GM13977 (cell line): Measurements from ENCODE around the gene PPP6R1.

Experiments
- DNase-seq: peaks from one replicate; pipeline ENCODE4 v3.0.0; 2012; ENCODE audit warnings: low spot score
- CTCF ChIP-seq: IDR thresholded peaks from 2 replicates; pipeline ENCODE4 v1.5.1; 2012; ENCODE audit warnings: mild to moderate bottlenecking, control low read depth; ENCODE audit not compliant: insufficient read depth; ENCODE audit errors: extremely low read depth, missing control alignments
- in situ Hi-C: fragments of 300-500 bp; cut with MboI; formaldehyde crosslinking; loops from one replicate; pipeline ENCODE4 v1.12.0; 2022; ENCODE audit warnings: low sequenced_read_pairs, low pct_unique_long_range_greater_than_20kb, mixed read lengths, inconsistent platforms; ENCODE audit not compliant: unreplicated experiment

The PPP6R1 gene

GRCh38 chr19:55193481-55193880 is 65.3 kb downstream of the PPP6R1 start:
- DNase-seq = no peak
- in situ Hi-C loops = no loop called here
- no peak for TF ChIP-seq CTCF

DNA sequence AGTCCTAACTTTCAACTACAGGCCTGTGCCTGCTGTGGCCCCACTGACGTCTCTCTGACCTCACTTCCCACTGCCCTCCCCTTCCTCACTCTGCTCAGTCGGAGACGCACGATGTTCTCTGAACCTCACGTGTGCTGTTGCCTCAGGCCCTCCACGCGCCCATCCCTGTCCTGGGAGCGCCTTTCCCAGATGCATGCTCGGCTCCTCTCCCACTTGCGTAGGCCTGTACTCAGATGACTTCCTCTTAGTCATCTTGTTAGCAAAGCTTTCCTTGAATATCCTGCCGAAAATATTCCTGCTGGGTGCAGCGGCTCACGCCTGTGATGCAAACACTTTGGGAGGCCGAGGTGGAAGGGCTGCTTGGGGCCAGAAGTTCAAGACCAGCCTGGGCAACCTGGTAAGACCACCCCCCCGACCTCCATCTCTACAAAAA is 69.4 kb downstream of the PPP6R1 start:
- no peak for DNase-seq
- no peak for TF ChIP-seq CTCF
- in situ Hi-C loops = no loop called here

GRCh38 chr19:55188625-55189024 is 70.2 kb downstream of the PPP6R1 start:
- TF ChIP-seq CTCF = no peak

GRCh38 chr19:55186080-55186479 is 72.7 kb downstream of the PPP6R1 start:
- no peak for DNase-seq
- TF ChIP-seq CTCF = no peak
- in situ Hi-C loops = no loop called here

More at GRCh38 chr19:55188625-55189024, 70.2 kb downstream of the PPP6R1 start:
- no peak for DNase-seq
- in situ Hi-C loops = no loop called here

DNA sequence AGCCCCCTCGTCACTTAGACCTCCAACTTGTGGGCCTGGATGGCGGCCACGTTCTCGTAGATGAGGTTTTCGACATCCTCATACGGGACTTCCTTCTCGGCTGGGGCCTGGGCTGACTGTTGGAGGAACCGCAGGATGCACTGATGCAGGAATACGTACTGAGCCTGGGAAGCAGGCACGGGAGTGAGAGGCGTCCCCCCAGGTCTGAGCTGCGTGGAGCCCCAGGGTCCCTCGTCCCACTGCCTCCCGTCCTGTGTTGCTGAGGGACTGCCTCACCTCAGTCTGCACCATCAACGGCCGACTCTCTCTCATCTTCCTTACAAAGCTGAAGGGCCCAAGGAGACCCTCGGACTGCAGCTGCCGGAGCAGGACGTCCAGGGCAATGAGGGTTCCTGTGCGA is 77.1 kb downstream of the PPP6R1 start:
- in situ Hi-C loops = no loop called here
- no peak for DNase-seq

More for the DNA sequence above, 77.1 kb downstream of the PPP6R1 start:
- TF ChIP-seq CTCF = no peak
